ENCODE data around the gene DUSP12.

DNA sequence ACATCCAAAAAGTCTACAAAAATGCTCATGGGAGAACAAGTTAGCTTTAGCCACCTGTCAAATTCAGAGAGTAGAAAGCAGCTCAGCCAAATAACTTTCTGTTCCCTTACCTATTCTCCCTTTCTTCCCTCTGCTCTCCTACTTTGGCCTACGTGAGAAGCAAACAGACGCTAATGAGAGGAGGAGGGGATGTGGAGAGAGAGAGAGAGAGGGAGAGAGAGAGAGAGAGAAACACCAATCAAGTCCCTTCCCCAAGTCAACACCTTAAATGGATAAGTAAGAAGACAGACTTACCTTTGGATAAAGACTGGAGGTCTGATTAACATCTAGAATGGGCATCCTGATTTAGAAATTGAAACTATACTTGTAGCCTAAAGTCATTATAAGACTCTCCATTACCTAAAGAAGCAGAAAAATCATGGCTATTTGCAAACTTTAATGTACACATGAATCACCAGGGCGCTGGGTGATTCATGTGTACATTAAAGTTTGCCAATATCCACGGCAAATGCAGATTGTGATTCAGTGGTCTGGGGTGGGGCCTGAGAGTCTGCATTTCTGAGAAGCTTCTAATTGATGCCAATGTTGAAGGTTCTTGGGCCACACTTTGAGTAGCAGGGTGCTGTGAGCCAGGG lies 13.1 kb upstream of the DUSP12 start:
- TF ChIP-seq SIN3A (IDR thresholded peaks at IDR 0.05; ENCODE audit: borderline replicate concordance, insufficient read depth, low read length) (no peak), TAF1 (IDR thresholded peaks at IDR 0.05; ENCODE audit: borderline replicate concordance, insufficient read depth, low read length) (no peak), POLR2AphosphoS5 (IDR thresholded peaks at IDR 0.05; ENCODE audit: low read depth, low read length) (no peak)

Measured in PFSK-1 (cell line).